HEK293 (cell line): ENCODE measurements around the gene CFAP107.
"Not testable (repeated sequence)": the region's sequence is repeated elsewhere in the genome, so short reads cannot be mapped to it uniquely, and the experiment has no call there.

Source experiments
- CTCF ChIP-seq: fragments of 450-650 bp; formaldehyde crosslinking; IDR thresholded peaks from 2 replicates; pipeline ENCODE4 v1.5.1; 2016; ENCODE audit warnings: missing biosample characterization, missing genetic modification characterization
- ZNF660 ChIP-seq: fragments of 450-650 bp; IDR thresholded peaks from 2 replicates; pipeline ENCODE4 v1.5.1; 2018; ENCODE audit warnings: missing biosample characterization, mild to moderate bottlenecking, missing genetic modification characterization

GRCh38 chr1:12783783-12784182 lies 37.8 kb downstream of the CFAP107 start:
- not testable (repeated sequence) for TF ChIP-seq CTCF, ZNF660 (tag by site-specific recombination)
